Gastrocnemius medialis (tissue), 4 donors: ENCODE measurements around the gene MEIS1. TPM values are rescaled to one million over a fixed set of nuclear protein-coding genes. Genes with fewer than 3 reads are reported as not detected.

Experiments
- ATAC-seq, 2 donors: fragments of 150-250 bp; one replicate each; pipeline ENCODE4 v1.9.1; 2016
- DNase-seq, 2 donors: peaks; one replicate each; pipeline ENCODE4 v3.0.0-alpha.2; 2019
- H3K27ac ChIP-seq, 4 donors: fragments of 200-600 bp; sonication (generic); 1 replicate in 1 of 4; 2 replicates in 3 of 4; pipeline ENCODE4 v1.5.1; 2016 to 2018; ENCODE audit warnings: mild to moderate bottlenecking in 2 of 4, moderate library complexity in 1 of 4
- H3K27me3 ChIP-seq, 3 donors: fragments of 200-600 bp; sonication (generic) in 2 of 3; 1 replicate in 1 of 3; 2 replicates in 2 of 3; pipeline versions ENCODE4 v1.5.1 to v1.6.0; 2016 to 2019; ENCODE audit warnings: mild to moderate bottlenecking in 1 of 3, moderate library complexity in 1 of 3
- H3K36me3 ChIP-seq, 2 donors: fragments of 200-600 bp; sonication (generic) in 1 of 2; one replicate each; pipeline ENCODE4 v1.5.1; 2017 to 2018
- H3K4me1 ChIP-seq, 2 donors: fragments of 200-600 bp; sonication (generic) in 1 of 2; one replicate each; pipeline ENCODE4 v1.5.1; 2016 to 2017; ENCODE audit warnings: mild to moderate bottlenecking in 2 of 2
- H3K4me3 ChIP-seq, 4 donors: fragments of 200-600 bp; sonication (generic) in 3 of 4; 1 replicate in 1 of 4; 2 replicates in 3 of 4; pipeline ENCODE4 v1.5.1; 2016 to 2019; ENCODE audit warnings: mild to moderate bottlenecking in 2 of 4
- H3K9me3 ChIP-seq, 3 donors: fragments of 200-600 bp; sonication (generic) in 2 of 3; 1 replicate in 1 of 3; 2 replicates in 2 of 3; pipeline ENCODE4 v1.5.1; 2016 to 2019
- CTCF ChIP-seq, 5 experiments: fragments of 450-650 bp in 3 of 5; fragments of 200-600 bp in 2 of 5; sonication (generic) in 2 of 5; IDR thresholded peaks in 4 of 5; conservative IDR thresholded peaks in 1 of 5; 1 replicate in 4 of 5; 2 replicates in 1 of 5; pipeline ENCODE4 v1.5.1; 2016 to 2019; ENCODE audit warnings: antibody characterized with exemption in 5 of 5, mild to moderate bottlenecking in 3 of 5, moderate library complexity in 3 of 5
- POLR2A ChIP-seq, 2 donors: fragments of 450-650 bp; IDR thresholded peaks; one replicate each; pipeline ENCODE4 v1.6.1; 2017; ENCODE audit warnings: antibody characterized with exemption in 2 of 2, mild to moderate bottlenecking in 2 of 2, moderate library complexity in 2 of 2
- in situ Hi-C, 4 donors: fragments of 200-750 bp; cut with MboI; loops; one replicate each; pipeline versions ENCODE4 v1.15.0 to v1.8.0; 2017; ENCODE audit warnings: low sequenced_read_pairs in 4 of 4
- intact Hi-C: fragments of 100-400 bp; cut with DNase I; formaldehyde crosslinking; loops from one replicate; pipeline ENCODE4 v1.15.1; 2023; ENCODE audit warnings: low total_unique reads
- total RNA-seq, 4 donors: library from RNA; depleted of rRNA; stranded (reverse); fragments of >200 nt; gene quantifications; one replicate each; pipeline versions ENCODE4 v1.1.0 to v1.2.3, GENCODE V29; 2016

MEIS1 gene
- total RNA-seq, 4 donors from 2014 or later, result 1.3 to 8.2 (median 2.0) TPM

DNA sequence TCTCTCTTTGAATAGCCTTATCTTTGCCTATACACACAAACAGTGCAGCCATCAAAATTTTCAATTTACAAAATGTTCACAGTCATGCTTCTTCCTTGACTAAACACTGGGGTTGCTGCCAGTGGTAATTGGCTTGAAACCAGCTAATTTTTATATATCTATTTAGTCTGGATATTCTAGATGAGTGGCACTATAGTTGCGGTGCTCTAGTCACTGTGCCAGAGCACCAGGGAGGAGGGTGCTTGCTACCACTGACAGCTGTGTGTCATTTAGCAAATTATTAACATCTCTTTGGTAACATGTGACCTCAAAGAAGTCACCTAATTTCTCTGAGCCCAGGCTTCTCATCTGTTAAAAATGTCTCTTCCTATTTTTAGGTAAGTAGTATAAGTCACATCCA is 130.4 kb downstream of the MEIS1 start:
- DNase-seq (no peak), ATAC-seq (no peak)
- Histone ChIP-seq H3K4me3 (no peak overlapping the region), H3K36me3 (no peaks in the 10 kb centered on the region), H3K27me3 (no peaks in the 10 kb centered on the region), H3K27ac (no peak overlapping the region), H3K9me3 (no peaks in the 10 kb centered on the region), H3K4me1 (no peaks in the 10 kb centered on the region)
- intact Hi-C loops (no loop called here), in situ Hi-C loops (no loop called here)
- TF ChIP-seq CTCF (IDR thresholded peaks at IDR 0.05 in 4 of 5, conservative IDR thresholded peaks at IDR 0.05 in 1 of 5) (no peak), POLR2A (IDR thresholded peaks at IDR 0.05) (no peak)

GRCh38 chr2:66566726-66567399 is 131.9 kb downstream of the MEIS1 start:
- Histone ChIP-seq H3K27me3 (peaks cover 1 to 5% (median 3%) of the 10 kb centered on the region in 3 donors), H3K4me1 (no peaks in the 10 kb centered on the region), H3K27ac (no peak overlapping the region), H3K36me3 (no peaks in the 10 kb centered on the region), H3K9me3 (no peaks in the 10 kb centered on the region), H3K4me3 (no peak overlapping the region)
- ATAC-seq (no peak), DNase-seq (no peak)
- in situ Hi-C loops, result no loop called here
- intact Hi-C loops, result no loop called here
- TF ChIP-seq CTCF (IDR thresholded peaks at IDR 0.05 in 4 of 5, conservative IDR thresholded peaks at IDR 0.05 in 1 of 5) (no peak), POLR2A (IDR thresholded peaks at IDR 0.05) (no peak)

DNA sequence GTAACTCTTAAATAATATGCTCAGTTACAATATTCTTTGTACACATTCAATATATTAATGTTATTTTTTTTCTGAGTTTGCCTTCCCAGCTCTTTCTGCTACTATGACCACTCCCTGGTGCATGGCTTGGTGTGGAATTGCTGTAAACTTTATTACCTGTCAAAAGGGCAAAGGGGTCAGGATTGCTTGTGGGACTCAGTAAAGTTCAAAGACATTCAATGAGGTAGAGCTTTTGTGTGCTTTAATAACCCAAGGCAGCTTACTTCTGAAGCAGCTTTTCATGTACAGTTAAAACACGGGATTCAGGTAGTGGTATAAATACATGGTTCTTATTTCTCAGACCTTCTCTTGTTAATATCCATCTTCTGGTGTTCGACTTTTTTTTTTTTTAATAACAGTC is 132.8 kb downstream of the MEIS1 start:
- no peak for DNase-seq
- H3K27me3 ChIP-seq, result peaks cover 5 to 11% (median 5%) of the 10 kb centered on the region in 3 donors
- in situ Hi-C loops (no loop called here), intact Hi-C loops (no loop called here)
- H3K4me3 ChIP-seq, result no peak overlapping the region
- no peak for ATAC-seq
- H3K4me1 ChIP-seq, result no peaks in the 10 kb centered on the region
- no peaks in the 10 kb centered on the region for H3K36me3 ChIP-seq
- TF ChIP-seq POLR2A (IDR thresholded peaks at IDR 0.05), result no peak
- no peak for TF ChIP-seq CTCF (IDR thresholded peaks at IDR 0.05 in 4 of 5, conservative IDR thresholded peaks at IDR 0.05 in 1 of 5)
- no peaks in the 10 kb centered on the region for H3K9me3 ChIP-seq
- no peak overlapping the region for H3K27ac ChIP-seq

DNA sequence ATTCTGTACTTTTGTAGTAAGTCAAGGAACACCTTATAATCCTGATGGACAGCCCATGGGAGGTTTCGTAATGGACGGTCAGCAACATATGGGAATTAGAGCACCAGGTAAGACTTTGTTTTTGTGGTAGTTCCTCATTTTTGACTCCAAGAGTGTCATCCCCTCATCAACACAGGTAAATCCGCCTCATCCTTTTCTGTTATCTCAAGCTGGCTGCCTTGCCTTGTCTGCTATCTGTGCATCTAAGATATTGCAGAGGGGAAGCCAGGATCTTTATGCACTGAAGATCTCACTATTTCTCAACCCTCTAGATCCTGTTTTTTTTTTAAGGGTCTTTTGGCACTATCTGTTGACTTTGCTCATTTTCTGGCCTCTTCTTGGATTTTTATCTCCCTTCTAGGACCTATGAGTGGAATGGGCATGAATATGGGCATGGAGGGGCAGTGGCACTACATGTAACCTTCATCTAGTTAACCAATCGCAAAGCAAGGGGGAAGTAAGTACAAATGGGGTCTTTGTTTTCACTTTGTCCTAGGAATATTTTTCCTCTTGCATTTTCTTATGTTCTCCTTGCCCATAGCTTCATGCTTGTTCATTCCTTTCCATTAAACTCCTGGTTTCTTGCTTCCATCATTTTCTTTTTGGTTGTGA is 133.8 kb downstream of the MEIS1 start:
- no peak for ATAC-seq
- in situ Hi-C loops, result no loop called here
- no peaks in the 10 kb centered on the region for H3K9me3 ChIP-seq
- intact Hi-C loops, result no loop called here
- H3K4me3 ChIP-seq, result no peak overlapping the region
- TF ChIP-seq CTCF (IDR thresholded peaks at IDR 0.05 in 4 of 5, conservative IDR thresholded peaks at IDR 0.05 in 1 of 5) (no peak), POLR2A (IDR thresholded peaks at IDR 0.05) (no peak)
- no peaks in the 10 kb centered on the region for H3K4me1 ChIP-seq
- no peak overlapping the region for H3K27ac ChIP-seq
- DNase-seq, result no peak
- H3K36me3 ChIP-seq, result no peaks in the 10 kb centered on the region
- peaks cover 12 to 19% (median 14%) of the 10 kb centered on the region in 3 donors for H3K27me3 ChIP-seq
